Measurements from ENCODE around the gene PIM3. TPM values are rescaled to one million over a fixed set of nuclear protein-coding genes. Genes with fewer than 3 reads are reported as not detected.

PIM3 gene
- total RNA-seq, 1 experiment from 2014 or later: 58.2 TPM

GRCh38 chr22:49968831-49969661, 8.5 kb downstream of the PIM3 start:
- POLR2A ChIA-PET: no interaction called here
- no peak for DNase-seq (ENCODE audit: low read depth, low spot score)
- TF ChIP-seq CTCF (IDR thresholded peaks at IDR 0.05): no peak
- no peak for TF ChIP-seq POLR2AphosphoS5 (IDR thresholded peaks at IDR 0.05; ENCODE audit: low read depth, low read length)
- TF ChIP-seq SIN3A (IDR thresholded peaks at IDR 0.05; ENCODE audit: borderline replicate concordance, insufficient read depth, low read depth, low read length): no peak

GRCh38 chr22:49969751-49970527, 9.4 kb downstream of the PIM3 start:
- intact Hi-C loops (cut with micrococcal nuclease; ENCODE audit: unreplicated experiment): no loop called here

More at GRCh38 chr22:49968831-49969661, 8.5 kb downstream of the PIM3 start:
- Histone ChIP-seq H3K36me3 (ENCODE audit: control insufficient read depth, insufficient read depth, low read length) (no peaks in the 10 kb centered on the region), H3K4me3 (ENCODE audit: low read depth in 2 of 2, low read length in 2 of 2) (no peak overlapping the region), H3K4me1 (ENCODE audit: control insufficient read depth, insufficient read depth, low read length) (peaks cover 56% of the 10 kb centered on the region), H3K27me3 (ENCODE audit: control insufficient read depth, insufficient read depth, low read length) (no peaks in the 10 kb centered on the region), H3K9me3 (ENCODE audit: control insufficient read depth, insufficient read depth, low read depth, low read length) (no peaks in the 10 kb centered on the region), H3K27ac (ENCODE audit: low read length) (no peak overlapping the region)
- CTCF ChIA-PET: interaction anchor here (1.1 kb wide), 1 partner anchor 61 kb away, joined by 3 read pairs; no protein-coding TSS in a partner anchor
- in situ Hi-C loops (cut with HindIII; ENCODE audit: low pct_unique_long_range_greater_than_20kb, low sequenced_read_pairs) (no loop called here), intact Hi-C loops (cut with micrococcal nuclease; ENCODE audit: unreplicated experiment) (no loop called here)
- ATAC-seq: no peak
- no TSS peak for BruUV-seq (replicated peaks)

More at GRCh38 chr22:49969751-49970527, 9.4 kb downstream of the PIM3 start:
- TF ChIP-seq TCF7L2 (IDR thresholded peaks at IDR 0.05; ENCODE audit: low read depth, low read length) (no peak), SIN3A (IDR thresholded peaks at IDR 0.05; ENCODE audit: borderline replicate concordance, insufficient read depth, low read depth, low read length) (no peak), POLR2AphosphoS5 (IDR thresholded peaks at IDR 0.05; ENCODE audit: low read depth, low read length) (no peak), REST (IDR thresholded peaks at IDR 0.05; ENCODE audit: insufficient read depth in 1 of 2, low read depth in 2 of 2, low read length in 1 of 2) (no peak), CTCF (IDR thresholded peaks at IDR 0.05) (no peak)
- no peaks in the 10 kb centered on the region for H3K36me3 ChIP-seq (ENCODE audit: control insufficient read depth, insufficient read depth, low read length)
- in situ Hi-C loops (cut with HindIII; ENCODE audit: low pct_unique_long_range_greater_than_20kb, low sequenced_read_pairs): no loop called here
- H3K9me3 ChIP-seq (ENCODE audit: control insufficient read depth, insufficient read depth, low read depth, low read length): no peaks in the 10 kb centered on the region
- H3K27ac ChIP-seq (ENCODE audit: low read length): peak overlapping the region; percentile 71
- H3K27me3 ChIP-seq (ENCODE audit: control insufficient read depth, insufficient read depth, low read length): no peaks in the 10 kb centered on the region
- H3K4me1 ChIP-seq (ENCODE audit: control insufficient read depth, insufficient read depth, low read length): peaks cover 47% of the 10 kb centered on the region
- BruUV-seq (replicated peaks): no TSS peak
- ChIA-PET POLR2A (no interaction called here), CTCF (interaction anchor here (1.1 kb wide), 1 partner anchor 60 kb away, joined by 3 read pairs; no protein-coding TSS in a partner anchor)
- ATAC-seq (no peak), DNase-seq (ENCODE audit: low read depth, low spot score) (no peak)
- no peak overlapping the region for H3K4me3 ChIP-seq (ENCODE audit: low read depth in 2 of 2, low read length in 2 of 2)
